Nucleus accumbens (tissue), 56 donors: ENCODE results near the gene MEF2D.
A peak's percentile ranks its signal among the peaks of the same experiment; 100 is the strongest.

Experiments used
- DNase-seq, 56 donors: peaks; one replicate each; lab custom pipeline; 2025; lab: John Stamatoyannopoulos, UW

The MEF2D gene

GRCh38 chr1:156475568-156476500, 24.7 kb downstream of the MEF2D start:
- DNase-seq = peak in 49 of 56 donors; percentile 27 to 89 (median 58)

- no peak for DNase-seq
Measured at GRCh38 chr1:156474966-156475365, 25.6 kb downstream of the MEF2D start.

GRCh38 chr1:156471496-156472490, 28.8 kb downstream of the MEF2D start:
- DNase-seq = no peak

- no peak for DNase-seq
Measured at GRCh38 chr1:156470473-156470872, 30.1 kb downstream of the MEF2D start.

DNA sequence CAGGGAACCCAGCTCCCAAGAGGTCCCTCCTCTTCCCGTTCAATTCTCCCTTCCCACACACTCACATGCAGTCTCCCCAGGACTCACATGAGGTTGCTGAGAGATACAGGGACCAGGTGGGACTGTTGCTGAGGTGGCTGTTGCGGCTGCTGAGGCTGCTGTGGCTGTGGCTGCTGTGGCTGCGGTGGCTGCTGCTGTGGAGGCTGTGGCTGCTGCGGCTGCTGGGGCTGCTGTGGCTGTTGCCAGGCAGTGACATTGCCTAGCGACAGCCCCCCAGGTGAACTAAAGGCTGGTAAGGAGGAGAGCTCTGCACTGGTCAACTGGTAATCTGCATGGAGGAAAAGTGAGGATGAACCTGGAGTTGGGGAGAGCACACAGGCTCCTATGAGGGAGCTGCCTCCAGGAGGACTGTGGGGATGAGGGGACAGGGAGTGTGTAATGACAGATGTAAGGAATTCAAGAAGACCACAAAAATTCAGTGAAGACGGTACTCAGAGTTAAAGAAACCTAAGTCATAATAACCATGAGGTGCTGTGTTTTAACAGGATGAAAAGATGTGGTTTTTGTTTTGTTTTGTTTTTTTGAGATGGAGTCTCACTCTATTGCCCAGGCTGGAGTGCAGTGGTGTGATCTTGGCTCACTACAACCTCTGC, 31.8 kb downstream of the MEF2D start:
- no peak for DNase-seq

DNA sequence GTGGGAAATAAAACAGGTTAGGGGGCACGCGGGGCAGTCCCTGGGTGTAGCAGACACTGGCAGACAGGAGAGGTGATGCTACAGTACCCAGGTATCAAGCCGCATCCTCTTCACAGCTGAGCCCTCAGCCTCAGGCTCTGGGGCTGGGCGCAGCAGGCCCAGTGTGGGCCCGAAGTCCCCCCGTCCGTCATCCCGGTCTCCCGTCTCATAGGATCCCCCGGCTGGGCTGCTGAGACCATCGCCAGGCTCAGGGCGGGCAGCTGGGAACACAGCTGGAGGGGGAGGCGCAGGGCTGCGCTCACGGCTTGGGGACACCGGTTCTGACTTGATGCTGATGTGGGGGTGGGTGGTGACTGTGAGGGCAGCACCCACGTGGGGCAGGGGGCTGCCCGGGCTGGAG, 32.7 kb downstream of the MEF2D start:
- no peak for DNase-seq

GRCh38 chr1:156467385-156467784, 33.2 kb downstream of the MEF2D start:
- DNase-seq = no peak

DNA sequence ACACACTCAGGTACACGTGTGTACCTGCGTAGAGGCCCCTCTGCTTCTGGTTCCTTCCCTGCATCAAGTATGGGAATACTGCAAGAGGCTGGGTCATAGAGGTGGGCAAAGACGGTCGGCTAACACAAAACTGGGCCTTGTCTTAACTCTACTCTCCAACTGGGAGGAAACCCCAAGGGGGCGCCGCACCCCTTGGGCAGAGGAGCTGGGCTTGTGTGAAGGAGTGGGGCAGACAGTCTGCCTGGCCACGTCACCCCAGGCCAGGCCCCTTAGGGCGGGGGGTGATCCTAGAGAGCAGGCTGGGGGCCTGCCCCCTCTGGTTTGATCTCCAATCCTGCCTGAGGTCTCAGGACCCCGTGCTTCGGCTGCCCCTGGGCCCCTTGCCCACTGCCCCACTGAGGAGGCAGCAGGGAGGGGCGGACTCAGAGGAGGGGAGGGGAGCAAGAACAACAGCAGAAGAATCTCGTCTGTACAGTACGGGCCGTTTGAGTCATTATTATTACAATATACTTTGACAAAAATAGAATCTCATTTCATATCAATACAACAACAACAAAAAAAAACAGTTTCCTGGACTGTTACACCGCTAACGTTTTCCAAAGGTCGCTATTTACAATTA, 34.7 kb downstream of the MEF2D start:
- DNase-seq = no peak

DNA sequence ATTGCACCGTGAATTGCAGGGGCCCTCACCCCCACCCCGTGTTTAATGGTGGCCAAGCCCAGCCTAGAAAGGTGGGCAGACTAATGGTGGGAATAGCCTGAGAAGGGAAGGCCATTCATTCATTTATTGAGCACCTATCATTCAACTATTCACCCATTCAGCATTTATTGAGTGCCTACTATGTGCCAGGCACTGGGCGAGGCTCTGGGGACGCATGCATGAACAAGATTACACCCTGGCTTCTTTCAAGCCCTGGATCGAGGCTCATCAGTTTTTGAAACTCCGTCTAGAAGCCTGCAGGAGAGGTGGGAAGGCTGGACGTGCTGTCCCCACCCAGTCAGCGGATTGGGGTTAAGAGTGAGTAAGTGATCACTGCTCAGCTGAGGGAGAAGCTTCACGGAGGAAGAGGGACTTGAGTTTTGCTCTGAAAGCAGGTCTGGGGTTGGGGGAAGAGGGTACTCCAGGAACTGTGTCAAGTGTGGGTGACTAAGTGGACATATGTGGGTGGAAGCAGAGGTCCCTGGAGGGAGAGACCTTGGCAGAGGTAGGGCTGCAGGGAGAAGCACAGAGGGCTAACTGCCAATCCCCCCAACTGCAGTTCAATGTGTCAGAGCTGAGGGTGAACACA, 35.6 kb downstream of the MEF2D start:
- no peak for DNase-seq

- DNase-seq = no peak
Measured at GRCh38 chr1:156464335-156464734, 36.2 kb downstream of the MEF2D start.

- no peak for DNase-seq
Measured at GRCh38 chr1:156463874-156464273, 36.7 kb downstream of the MEF2D start.

- DNase-seq = no peak
Measured at GRCh38 chr1:156462954-156463795, 37.4 kb downstream of the MEF2D start.

DNA sequence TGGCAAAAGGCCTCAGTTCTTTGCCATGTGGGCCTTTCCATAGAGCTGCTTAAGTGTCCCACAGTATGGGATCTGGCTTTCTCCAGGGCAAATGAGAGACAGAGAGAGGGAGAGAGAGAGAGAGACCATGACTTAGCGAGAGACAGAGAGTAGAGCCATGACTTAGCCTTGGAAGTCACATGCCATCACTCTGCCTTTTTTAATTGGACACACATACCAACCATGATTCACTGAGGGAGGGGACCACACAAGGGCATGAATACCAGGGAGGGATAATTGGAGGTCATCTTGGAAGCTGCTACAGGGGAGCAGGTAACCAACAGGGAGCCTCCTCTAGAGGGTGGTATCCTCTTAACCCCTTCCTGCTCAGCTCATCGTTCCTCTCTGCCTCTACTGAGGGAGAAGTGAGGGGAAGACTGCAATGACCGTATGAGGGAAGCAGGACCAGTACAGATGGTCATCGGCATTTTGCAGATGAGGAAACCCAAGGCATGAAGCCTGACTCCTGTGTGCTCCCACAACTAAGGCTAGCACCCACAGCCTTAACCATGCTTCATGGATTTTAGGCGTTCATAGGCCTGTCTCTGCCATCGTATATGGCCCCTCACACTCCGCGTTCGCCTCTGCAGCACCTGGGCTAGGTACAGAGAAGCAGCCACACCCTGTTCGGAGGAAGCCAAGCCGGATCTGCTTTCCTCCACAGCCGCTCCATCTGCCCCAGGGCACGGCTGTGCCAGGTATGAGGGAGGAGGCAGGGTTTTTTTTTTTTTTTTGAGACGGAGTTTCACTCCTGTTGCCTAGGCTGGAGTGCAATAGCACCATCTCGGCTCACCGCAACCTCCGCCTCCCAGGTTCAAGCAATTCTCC, 38.6 kb downstream of the MEF2D start:
- no peak for DNase-seq

GRCh38 chr1:156461109-156461508, 39.5 kb downstream of the MEF2D start:
- no peak for DNase-seq

DNA sequence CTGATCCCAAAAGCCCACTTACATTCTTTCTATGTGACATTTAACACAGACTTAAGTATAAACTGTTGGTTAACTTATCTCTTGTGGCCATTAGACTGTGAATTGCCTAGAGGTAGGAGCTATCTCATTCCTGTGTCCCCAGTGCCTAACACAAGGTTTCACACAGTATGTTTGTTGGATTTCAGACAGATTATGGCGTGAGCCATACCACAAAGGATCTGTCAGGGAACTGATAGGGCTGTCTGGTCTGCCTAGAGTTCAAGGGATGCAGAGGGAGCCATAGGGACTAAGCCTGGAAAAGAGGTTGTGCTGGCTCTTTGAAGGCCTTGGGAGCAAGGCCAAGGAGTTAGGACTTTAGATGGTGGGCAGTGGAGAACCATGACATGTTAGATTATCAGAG, 40.0 kb downstream of the MEF2D start:
- DNase-seq = no peak

DNA sequence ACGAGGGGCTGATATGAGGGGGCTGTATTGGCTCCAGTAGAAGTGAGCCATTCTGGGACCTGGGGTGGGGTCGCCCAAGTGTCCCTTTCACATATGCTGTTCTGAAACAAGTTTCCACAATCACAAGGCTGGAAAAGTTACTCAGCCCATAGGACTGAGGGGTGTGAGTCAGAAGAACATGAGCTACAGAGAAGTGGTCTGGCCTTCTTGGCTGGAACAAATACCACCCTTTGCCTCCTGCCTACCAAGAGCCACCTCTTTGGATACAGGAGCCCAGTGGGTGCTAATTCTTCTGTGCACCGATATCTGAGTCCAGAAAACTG, 42.4 kb downstream of the MEF2D start:
- no peak for DNase-seq

- peak in 55 of 56 donors; percentile 77 to 99 (median 94) for DNase-seq
Measured at GRCh38 chr1:156456625-156457465, 43.7 kb downstream of the MEF2D start.
